Thymus (tissue), 11 donors: Measurements from ENCODE around the gene SESN3. TPM values are rescaled to one million over a fixed set of nuclear protein-coding genes. Genes with fewer than 3 reads are reported as not detected.
"Not testable (repeated sequence)": the region's sequence is repeated elsewhere in the genome, so short reads cannot be mapped to it uniquely, and the experiment has no call there.

Experiments
- DNase-seq, 9 donors: peaks; one replicate each; pipeline ENCODE4 v3.0.0-alpha.2; 2013; ENCODE audit warnings: low spot score in 9 of 9, low read depth in 6 of 9, missing footprints in 1 of 9
- H3K27ac ChIP-seq, 2 donors: one replicate each; pipeline ENCODE4 v1.5.1; 2013; ENCODE audit warnings: control low read depth in 1 of 2, low read depth in 1 of 2, low read length in 1 of 2, mild to moderate bottlenecking in 1 of 2, moderate library complexity in 1 of 2
- H3K27me3 ChIP-seq, 2 donors: one replicate each; pipeline ENCODE4 v1.5.1; 2013; ENCODE audit warnings: low read length in 1 of 2; ENCODE audit not compliant: control insufficient read depth in 2 of 2, insufficient read depth in 1 of 2
- H3K36me3 ChIP-seq, 2 donors: one replicate each; pipeline ENCODE4 v1.5.1; 2013; ENCODE audit warnings: low read length in 1 of 2, mild to moderate bottlenecking in 1 of 2, moderate library complexity in 1 of 2; ENCODE audit not compliant: control insufficient read depth in 2 of 2, insufficient read depth in 2 of 2
- H3K4me1 ChIP-seq, 2 donors: one replicate each; pipeline ENCODE4 v1.5.1; 2013; ENCODE audit warnings: low read length in 2 of 2; ENCODE audit not compliant: control insufficient read depth in 2 of 2, insufficient read depth in 2 of 2
- H3K4me3 ChIP-seq, 2 donors: one replicate each; pipeline ENCODE4 v1.5.1; 2013; ENCODE audit warnings: low read length in 2 of 2, control low read depth in 1 of 2, mild to moderate bottlenecking in 1 of 2
- H3K9me3 ChIP-seq, 2 donors: one replicate each; pipeline ENCODE4 v1.5.1; 2013; ENCODE audit warnings: low read length in 1 of 2, mild to moderate bottlenecking in 1 of 2; ENCODE audit not compliant: control insufficient read depth in 2 of 2, insufficient read depth in 1 of 2
- whole genome bisulfite sequencing: extraction: QIAGEN DNeasy Blood & Tissue Kit; methylation state at CpG from one replicate; pipeline ENCODE4 v1.1.7; 2013; 5-methylcytosine and 5-hydroxymethylcytosine counted together
- polyA plus RNA-seq: library from polyadenylated mRNA; stranded (reverse); fragments of 200-250 nt; gene quantifications from one replicate; pipeline ENCODE4 v1.2.3, GENCODE V29; 2013
- total RNA-seq: library from RNA; stranded (reverse); fragments of 120-200 nt; gene quantifications from one replicate; pipeline ENCODE4 v1.2.4, GENCODE V29; 2013
- donor health status: healthy.

Gene SESN3
- total and polyA plus RNA-seq, 2 donors: 18.8 to 24.1 TPM

- peak in 5 of 9 donors; percentile 26 to 57 (median 37) for DNase-seq
- under 1% methylated on average over 42 of the region's 42 CpGs for WGBS
- Histone ChIP-seq H3K9me3 (no peaks in the 10 kb centered on the region), H3K36me3 (no peaks in the 10 kb centered on the region), H3K27ac (peak overlapping the region; percentile 61 to 91), H3K27me3 (no peaks in the 10 kb centered on the region), H3K4me3 (peak overlapping the region; percentile 63 to 85), H3K4me1 (peaks cover 4 to 15% of the 10 kb centered on the region in 2 donors)
These were observed 801 bp downstream of the SESN3 start for GRCh38 chr11:95229993-95230809.

- peak in 3 of 9 donors; percentile 18 to 63 (median 51) for DNase-seq
- peak overlapping the region in 1 of 2 donors; percentile 61 for H3K27ac ChIP-seq
These were observed 1.6 kb downstream of the SESN3 start for GRCh38 chr11:95229199-95229992.

GRCh38 chr11:95228081-95228749 is 2.8 kb downstream of the SESN3 start:
- H3K27me3 ChIP-seq: no peaks in the 10 kb centered on the region
- no peaks in the 10 kb centered on the region for H3K36me3 ChIP-seq
- H3K4me1 ChIP-seq: peaks cover 4 to 15% of the 10 kb centered on the region in 2 donors
- no peak for DNase-seq
- H3K27ac ChIP-seq: peak overlapping the region in 1 of 2 donors; percentile 35
- 92% methylated on average over 2 of the region's 2 CpGs for WGBS
- no peak overlapping the region for H3K4me3 ChIP-seq
- no peaks in the 10 kb centered on the region for H3K9me3 ChIP-seq

More at GRCh38 chr11:95229199-95229992, 1.6 kb downstream of the SESN3 start:
- Histone ChIP-seq H3K4me1 (peaks cover 4 to 15% of the 10 kb centered on the region in 2 donors), H3K36me3 (no peaks in the 10 kb centered on the region), H3K4me3 (peak overlapping the region; percentile 63 to 85), H3K27me3 (no peaks in the 10 kb centered on the region), H3K9me3 (no peaks in the 10 kb centered on the region)
- 2% methylated on average over 12 of the region's 12 CpGs for WGBS

- H3K4me3 ChIP-seq, H3K4me1 ChIP-seq, DNase-seq, H3K9me3 ChIP-seq, H3K36me3 ChIP-seq, H3K27me3 ChIP-seq, H3K27ac ChIP-seq: not testable (repeated sequence)
- 88% methylated on average over 6 of the region's 6 CpGs for WGBS
These were observed 3.9 kb downstream of the SESN3 start for GRCh38 chr11:95227060-95227459.

- Histone ChIP-seq H3K36me3 (no peaks in the 10 kb centered on the region), H3K4me3 (no peak overlapping the region), H3K9me3 (no peaks in the 10 kb centered on the region), H3K27me3 (no peaks in the 10 kb centered on the region), H3K27ac (no peak overlapping the region), H3K4me1 (no peaks in the 10 kb centered on the region)
- 59% methylated on average over 3 of the region's 3 CpGs for WGBS
- DNase-seq: no peak
These were observed 8.2 kb downstream of the SESN3 start for GRCh38 chr11:95222817-95223216.

GRCh38 chr11:95219599-95219998 is 11.4 kb downstream of the SESN3 start:
- Histone ChIP-seq H3K27me3 (no peaks in the 10 kb centered on the region), H3K4me3 (no peak overlapping the region), H3K27ac (no peak overlapping the region), H3K4me1 (no peaks in the 10 kb centered on the region), H3K9me3 (no peaks in the 10 kb centered on the region), H3K36me3 (no peaks in the 10 kb centered on the region)
- whole genome bisulfite sequencing: 96% methylated on average over 3 of the region's 3 CpGs
- no peak for DNase-seq

- H3K27ac ChIP-seq: no peak overlapping the region
- over 99% methylated on average over 2 of the region's 2 CpGs for WGBS
- no peaks in the 10 kb centered on the region for H3K9me3 ChIP-seq
- no peak overlapping the region for H3K4me3 ChIP-seq
- H3K36me3 ChIP-seq: no peaks in the 10 kb centered on the region
- H3K4me1 ChIP-seq: no peaks in the 10 kb centered on the region
- H3K27me3 ChIP-seq: no peaks in the 10 kb centered on the region
- no peak for DNase-seq
These were observed 12.9 kb downstream of the SESN3 start for GRCh38 chr11:95218149-95218548.

- no peak overlapping the region for H3K27ac ChIP-seq
- no peaks in the 10 kb centered on the region for H3K27me3 ChIP-seq
- peaks cover 0 to 2% of the 10 kb centered on the region in 2 donors for H3K9me3 ChIP-seq
- H3K4me3 ChIP-seq: no peak overlapping the region
- WGBS: 98% methylated on average over 1 of the region's 1 CpG
- DNase-seq: no peak
- H3K36me3 ChIP-seq: no peaks in the 10 kb centered on the region
- no peaks in the 10 kb centered on the region for H3K4me1 ChIP-seq
These were observed 18.4 kb downstream of the SESN3 start for GRCh38 chr11:95212609-95213008.

GRCh38 chr11:95209535-95209934 is 21.5 kb downstream of the SESN3 start:
- 94% methylated on average over 6 of the region's 6 CpGs for WGBS
- not testable (repeated sequence) for H3K27ac ChIP-seq, H3K4me1 ChIP-seq, H3K27me3 ChIP-seq, H3K4me3 ChIP-seq, H3K9me3 ChIP-seq, DNase-seq, H3K36me3 ChIP-seq
